EL (cell line): ENCODE results near the gene OR52E2.

Experiments
- DNase-seq: peaks from one replicate; pipeline ENCODE4 v3.0.0-alpha.2; 2016

The OR52E2 gene

GRCh38 chr11:5059391-5059790 is at the start of gene OR52E2:
Gene OR52E2, minus strand, starts transcription at chr11:5059627. Its CDS starts 0 bp downstream, at chr11:5059627.
- DNase-seq: no peak

GRCh38 chr11:5107285-5107684 is 47.9 kb upstream of the OR52E2 start:
- no peak for DNase-seq

GRCh38 chr11:5103066-5103465 is 43.6 kb upstream of the OR52E2 start:
- DNase-seq: no peak

DNA sequence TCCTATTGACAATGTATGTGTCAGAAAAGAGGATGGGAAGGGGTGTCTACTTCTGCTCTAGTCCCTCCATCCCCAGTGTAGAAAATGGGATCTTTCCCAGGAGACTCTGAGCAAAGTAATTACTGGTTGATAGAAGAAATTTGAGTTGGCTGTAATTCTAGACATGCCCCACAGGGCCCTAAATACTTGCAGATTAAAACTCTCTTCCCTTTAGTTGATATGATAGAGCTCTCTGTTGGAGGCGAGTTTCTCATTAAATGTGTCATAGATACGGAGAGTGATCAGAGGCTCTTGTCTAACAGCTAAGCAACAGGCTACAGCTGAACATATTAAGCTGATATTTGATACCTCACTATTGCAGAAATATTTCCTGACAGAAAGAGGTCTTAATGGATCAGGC is 42.8 kb upstream of the OR52E2 start:
- no peak for DNase-seq

DNA sequence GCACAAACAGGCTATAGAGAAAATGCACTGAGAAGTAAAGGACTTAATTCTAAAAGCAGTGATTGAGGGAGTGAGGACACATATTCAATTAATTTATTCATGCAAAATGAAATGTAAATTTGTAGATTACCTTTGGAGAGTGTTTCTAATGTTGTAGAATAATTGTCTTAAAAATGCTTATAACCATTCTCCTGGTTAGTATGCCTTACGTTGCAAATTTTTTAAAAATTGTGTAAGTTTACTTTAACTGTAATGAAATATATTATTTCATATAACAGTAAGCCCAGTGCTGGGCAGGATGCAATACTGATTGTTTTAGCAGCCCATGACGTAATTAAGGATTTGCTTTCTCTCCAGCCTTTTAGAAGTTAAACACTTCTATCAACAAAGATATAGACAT is 36.6 kb upstream of the OR52E2 start:
- no peak for DNase-seq

DNA sequence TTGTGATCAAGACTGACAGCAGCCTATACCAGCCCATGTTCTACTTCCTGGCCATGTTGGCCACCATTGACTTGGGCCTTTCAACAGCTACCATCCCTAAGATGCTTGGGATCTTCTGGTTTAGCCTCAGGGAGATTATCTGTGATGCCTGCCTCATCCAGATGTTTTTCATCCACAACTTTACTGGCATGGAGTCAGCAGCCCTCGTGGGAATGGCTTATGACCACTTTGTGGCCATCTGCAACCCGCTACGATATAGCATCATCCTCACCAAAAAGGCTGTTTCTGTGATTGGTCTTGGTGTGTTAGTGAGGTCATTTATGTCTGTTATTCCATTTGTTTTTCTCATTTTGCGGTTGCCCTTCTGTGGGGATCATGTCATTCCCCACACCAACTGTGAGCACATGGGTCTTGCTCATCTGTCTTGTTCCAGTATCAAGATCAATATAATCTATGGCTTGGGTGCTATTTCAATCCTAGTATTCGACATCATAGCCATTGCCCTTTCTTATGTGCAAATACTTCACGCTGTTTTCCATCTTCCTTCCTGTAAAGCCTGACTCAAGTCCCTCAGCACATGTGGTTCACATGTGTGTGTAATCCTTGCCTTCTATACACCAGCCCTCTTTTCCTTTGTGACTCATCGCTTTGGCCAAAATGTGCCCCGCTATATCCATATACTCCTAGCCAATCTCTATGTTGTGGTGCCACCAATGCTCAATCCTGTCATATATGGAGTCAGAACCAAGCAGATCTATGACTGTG is 33.6 kb upstream of the OR52E2 start:
- peak; percentile 16 for DNase-seq

DNA sequence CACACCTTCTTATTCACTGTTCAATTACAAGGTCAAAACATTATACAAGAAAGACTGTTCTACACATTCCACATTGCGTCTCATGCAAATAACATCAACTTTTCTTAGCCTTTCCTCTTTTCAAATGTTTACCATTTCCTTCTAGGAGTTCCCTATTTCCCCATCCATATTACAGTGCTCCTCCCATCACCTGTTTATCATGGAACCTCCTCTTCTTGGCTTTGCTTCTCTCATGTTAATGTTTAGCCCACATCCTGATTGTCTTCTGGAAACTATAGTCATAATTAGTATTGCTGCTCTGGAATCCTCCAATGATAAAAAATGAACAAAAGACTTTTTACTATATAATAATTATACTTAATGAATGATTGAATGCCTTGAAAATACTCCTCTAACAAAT is 31.2 kb upstream of the OR52E2 start:
- no peak for DNase-seq

DNA sequence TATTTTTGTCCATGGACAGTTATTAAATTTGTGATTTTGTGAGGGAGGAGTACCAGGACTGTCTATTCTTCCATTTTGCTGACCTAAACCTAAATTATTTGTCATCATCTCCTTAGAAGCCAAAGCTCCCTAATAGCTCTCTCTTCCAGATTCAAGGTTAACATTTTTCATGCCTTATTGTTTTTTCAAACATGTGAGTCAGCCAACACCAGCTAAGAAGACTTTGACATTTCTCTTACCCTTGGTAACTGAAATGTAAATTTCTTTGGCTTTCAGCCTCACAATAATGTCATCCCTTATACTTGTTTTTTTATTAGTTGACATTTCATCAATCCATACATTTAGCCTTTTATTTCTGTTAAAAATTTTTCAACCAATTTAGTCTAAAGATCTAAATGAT is 29.1 kb upstream of the OR52E2 start:
- DNase-seq: no peak

DNA sequence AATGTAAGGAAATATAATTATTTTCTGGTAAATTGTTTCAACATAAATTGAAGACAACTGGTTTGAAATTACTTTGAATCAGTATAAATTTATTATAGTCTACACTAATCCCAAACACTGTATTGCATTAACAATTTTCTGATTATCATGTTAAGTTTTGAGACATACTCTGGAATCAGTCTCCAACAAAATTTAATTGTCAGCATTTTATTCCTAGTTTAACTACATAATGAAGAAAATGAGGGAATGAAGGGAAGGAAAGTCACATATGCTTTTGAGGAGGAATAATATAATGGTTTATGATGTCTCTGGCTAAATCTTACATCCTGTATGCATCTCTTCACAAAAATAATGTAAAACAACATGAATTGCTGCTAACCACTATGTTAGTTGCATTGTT is 24.2 kb upstream of the OR52E2 start:
- DNase-seq: no peak

DNA sequence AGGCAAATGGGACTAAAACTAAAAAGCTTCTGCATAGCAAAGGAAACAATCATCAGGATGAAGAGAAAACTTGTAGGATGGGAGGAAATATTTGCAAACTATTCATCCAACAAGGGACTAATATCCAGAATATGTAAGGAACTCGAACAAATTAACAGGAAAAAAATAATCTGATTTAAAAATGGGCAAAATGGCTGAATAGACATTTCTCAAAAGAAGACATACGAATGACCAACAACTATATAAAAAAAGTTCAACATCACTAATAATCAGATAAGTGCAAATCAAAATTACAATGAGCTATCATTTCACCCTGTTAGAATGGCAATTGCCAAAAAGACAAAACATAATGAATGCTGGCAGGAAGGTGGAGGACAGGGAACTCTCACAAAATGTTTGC is 22.0 kb upstream of the OR52E2 start:
- no peak for DNase-seq

DNA sequence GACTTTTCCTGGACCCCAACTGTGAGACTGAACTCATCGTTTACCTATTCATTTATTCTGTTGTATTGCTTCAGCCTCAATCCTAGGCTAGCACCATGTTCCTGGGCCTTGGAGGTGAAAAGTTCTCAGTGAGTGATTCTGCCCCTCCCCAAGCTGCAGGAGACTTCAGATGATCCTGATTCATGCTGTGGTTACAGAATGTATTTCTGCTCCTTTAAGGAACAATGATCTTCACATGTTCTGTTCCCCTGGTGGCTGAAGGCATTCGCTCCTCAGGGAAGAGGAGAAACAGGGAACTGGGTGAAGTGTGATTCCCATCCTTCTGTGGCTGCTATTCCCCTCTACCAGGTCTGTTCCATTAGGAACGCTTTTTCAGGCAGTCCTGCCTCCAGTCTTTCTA is 12.4 kb upstream of the OR52E2 start:
- DNase-seq: no peak

GRCh38 chr11:5069272-5069671 is 9.8 kb upstream of the OR52E2 start, which contains the start of gene OR52E1:
Gene OR52E1, plus strand, starts transcription at chr11:5069572.
- no peak for DNase-seq

GRCh38 chr11:5065027-5065426 is 5.6 kb upstream of the OR52E2 start:
- no peak for DNase-seq

GRCh38 chr11:5058679-5059078 is 748 bp downstream of the OR52E2 start:
- peak; percentile 8 for DNase-seq

DNA sequence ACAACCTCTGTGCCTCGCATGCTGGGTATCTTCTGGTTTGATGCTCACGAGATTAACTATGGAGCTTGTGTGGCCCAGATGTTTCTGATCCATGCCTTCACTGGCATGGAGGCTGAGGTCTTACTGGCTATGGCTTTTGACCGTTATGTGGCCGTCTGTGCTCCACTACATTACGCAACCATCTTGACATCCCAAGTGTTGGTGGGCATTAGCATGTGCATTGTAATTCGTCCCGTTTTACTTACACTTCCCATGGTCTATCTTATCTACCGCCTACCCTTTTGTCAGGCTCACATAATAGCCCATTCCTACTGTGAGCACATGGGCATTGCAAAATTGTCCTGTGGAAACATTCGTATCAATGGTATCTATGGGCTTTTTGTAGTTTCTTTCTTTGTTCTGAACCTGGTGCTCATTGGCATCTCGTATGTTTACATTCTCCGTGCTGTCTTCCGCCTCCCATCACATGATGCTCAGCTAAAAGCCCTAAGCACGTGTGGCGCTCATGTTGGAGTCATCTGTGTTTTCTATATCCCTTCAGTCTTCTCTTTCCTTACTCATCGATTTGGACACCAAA is 12.6 kb downstream of the OR52E2 start:
- DNase-seq: no peak

- DNase-seq: no peak
Measured at GRCh38 chr11:5046226-5046625, 13.2 kb downstream of the OR52E2 start, which contains the start of gene OR52J3. Gene OR52J3, plus strand, starts transcription at chr11:5046526. Its CDS starts 0 bp downstream, at chr11:5046526.

DNA sequence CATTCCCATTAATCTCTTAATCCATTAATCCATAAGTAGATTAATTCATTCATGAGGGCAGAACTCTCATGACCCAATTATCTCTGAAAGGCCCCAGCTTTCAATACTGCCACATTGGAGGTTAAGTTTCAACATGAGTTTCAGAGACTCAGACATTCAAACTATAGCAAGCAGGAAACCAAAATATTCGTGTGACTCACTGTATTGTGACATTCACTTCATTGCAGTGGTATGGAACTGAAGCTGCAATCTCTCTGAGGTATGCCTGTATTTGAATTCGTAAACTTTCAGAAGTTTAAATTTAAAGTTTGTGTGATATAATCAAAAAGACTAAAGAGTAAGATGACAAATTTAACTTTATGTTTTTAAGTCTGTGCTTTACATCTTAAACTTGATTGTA is 16.0 kb downstream of the OR52E2 start:
- no peak for DNase-seq

DNA sequence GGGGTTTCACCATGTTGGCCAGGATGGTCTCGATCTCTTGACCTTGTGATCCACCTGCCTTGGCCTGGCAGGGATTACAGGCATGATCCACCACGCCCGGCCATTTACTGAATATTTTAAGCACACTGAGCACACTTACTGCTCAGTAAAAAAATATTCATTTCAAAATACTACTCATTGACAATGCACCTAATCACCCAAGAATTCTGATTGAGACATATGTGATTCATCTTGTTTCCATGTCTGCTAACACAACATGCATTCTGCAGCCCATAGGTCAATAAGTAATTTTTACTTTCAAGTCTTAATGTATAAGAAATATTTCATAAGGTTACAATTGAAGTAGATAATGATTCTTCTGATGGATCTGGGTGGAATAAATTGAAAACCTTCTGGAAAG is 17.3 kb downstream of the OR52E2 start:
- no peak for DNase-seq

GRCh38 chr11:5040876-5041275 is 18.6 kb downstream of the OR52E2 start:
- no peak for DNase-seq

- DNase-seq: no peak
Measured at GRCh38 chr11:5038341-5038740, 21.1 kb downstream of the OR52E2 start.

DNA sequence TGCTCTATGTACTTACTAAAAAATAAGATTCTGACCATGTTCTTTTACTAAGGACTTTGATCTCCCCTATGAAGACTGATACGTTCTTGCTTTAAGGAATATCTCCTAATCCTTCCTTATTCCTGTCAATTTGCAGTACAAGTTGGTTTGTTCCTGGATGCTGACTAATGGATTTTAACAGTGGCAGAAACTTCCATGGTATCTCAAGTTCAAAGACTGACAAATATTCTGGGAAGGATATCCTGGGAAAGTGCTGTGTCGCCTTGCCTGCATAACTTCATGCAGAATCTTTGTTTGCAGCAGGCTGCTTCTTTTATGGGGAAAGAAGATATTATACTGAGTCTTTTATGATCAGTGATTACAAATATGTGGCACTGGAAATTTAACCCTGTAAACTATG is 21.5 kb downstream of the OR52E2 start:
- no peak for DNase-seq

- DNase-seq: no peak
Measured at GRCh38 chr11:5036669-5037068, 22.8 kb downstream of the OR52E2 start.

- no peak for DNase-seq
Measured at GRCh38 chr11:5021996-5022395, 37.4 kb downstream of the OR52E2 start.

DNA sequence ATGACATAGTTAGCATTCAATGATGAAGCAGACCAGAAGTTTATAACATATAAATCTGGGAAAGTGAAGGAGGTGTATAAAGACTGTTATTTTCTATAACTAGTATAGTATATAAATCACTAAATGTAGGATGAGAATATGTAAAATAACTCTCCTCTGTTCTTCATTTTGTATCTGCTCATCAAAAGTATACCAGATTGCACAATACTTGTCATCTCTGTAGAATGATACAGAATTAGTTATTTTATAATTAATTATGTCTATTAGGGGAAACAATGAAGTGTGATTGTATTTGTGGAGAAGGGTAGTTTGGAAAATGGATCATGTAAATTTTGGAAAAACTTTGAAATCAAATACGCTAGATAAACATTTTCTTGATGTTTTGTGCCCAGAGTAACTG is 46.4 kb downstream of the OR52E2 start:
- DNase-seq: no peak

- DNase-seq: no peak
Measured at GRCh38 chr11:5011254-5011653, 48.2 kb downstream of the OR52E2 start.
